T-helper 17 cell (primary cell): Measurements from ENCODE around the gene BNIP1. TPM values are rescaled to one million over a fixed set of nuclear protein-coding genes. Genes with fewer than 3 reads are reported as not detected.

Source experiments
- ATAC-seq: fragments of 150-1000 bp; cut with Tn5 transposase; 2 replicates; pipeline ENCODE4 v1.10.0; 2021; ENCODE audit warnings: mild to moderate bottlenecking, moderate library complexity
- DNase-seq, 3 donors: peaks; one replicate each; pipeline versions ENCODE4 v3.0.0 to v3.0.0-alpha.2; 2020 to 2021
- H3K9me3 ChIP-seq: one replicate; pipeline ENCODE4 v1.7.0; 2013; ENCODE audit warnings: low read length, mild to moderate bottlenecking; ENCODE audit not compliant: control insufficient read depth, poor library complexity, severe bottlenecking
- H3K27ac Mint-ChIP-seq: one replicate; pipeline ENCODE4 v1.8.0; 2022; ENCODE audit warnings: mild to moderate bottlenecking, moderate library complexity, mixed read lengths
- H3K27me3 Mint-ChIP-seq: one replicate; pipeline ENCODE4 v1.8.0; 2022; ENCODE audit warnings: mixed read lengths
- H3K36me3 Mint-ChIP-seq: one replicate; pipeline ENCODE4 v1.8.0; 2022; ENCODE audit warnings: low read depth, mixed read lengths
- H3K4me1 Mint-ChIP-seq: one replicate; pipeline ENCODE4 v1.8.0; 2022; ENCODE audit warnings: mild to moderate bottlenecking, mixed read lengths
- H3K4me3 Mint-ChIP-seq: one replicate; pipeline ENCODE4 v1.8.0; 2022; ENCODE audit warnings: mild to moderate bottlenecking, moderate library complexity, mixed read lengths
- total RNA-seq, 4 donors: library from RNA in 2 of 4; stranded (reverse) in 2 of 4; gene quantifications; one replicate each; pipeline ENCODE4 v1.2.3 and lab custom pipeline; 2022 to 2026

The BNIP1 gene
- total RNA-seq, 2 donors from 2014 or later: 27.0 to 30.4 TPM

- peaks cover 5% of the 10 kb centered on the region for H3K36me3 Mint-ChIP-seq
- no peak overlapping the region for H3K27ac Mint-ChIP-seq
- peaks cover 7% of the 10 kb centered on the region for H3K4me1 Mint-ChIP-seq
- ATAC-seq (no peak), DNase-seq (no peak)
- H3K27me3 Mint-ChIP-seq: peaks cover 64% of the 10 kb centered on the region
- no peak overlapping the region for H3K4me3 Mint-ChIP-seq
- no peaks in the 10 kb centered on the region for H3K9me3 ChIP-seq
These were observed 60.1 kb downstream of the BNIP1 start for GRCh38 chr5:173204185-173204979.

GRCh38 chr5:173205916-173206315 lies 61.6 kb downstream of the BNIP1 start:
- DNase-seq: no peak
- H3K4me1 Mint-ChIP-seq: peaks cover 7% of the 10 kb centered on the region
- no peak overlapping the region for H3K27ac Mint-ChIP-seq
- ATAC-seq: no peak
- H3K9me3 ChIP-seq: no peaks in the 10 kb centered on the region
- no peak overlapping the region for H3K4me3 Mint-ChIP-seq
- H3K36me3 Mint-ChIP-seq: peaks cover 4% of the 10 kb centered on the region
- H3K27me3 Mint-ChIP-seq: peaks cover 72% of the 10 kb centered on the region

DNA sequence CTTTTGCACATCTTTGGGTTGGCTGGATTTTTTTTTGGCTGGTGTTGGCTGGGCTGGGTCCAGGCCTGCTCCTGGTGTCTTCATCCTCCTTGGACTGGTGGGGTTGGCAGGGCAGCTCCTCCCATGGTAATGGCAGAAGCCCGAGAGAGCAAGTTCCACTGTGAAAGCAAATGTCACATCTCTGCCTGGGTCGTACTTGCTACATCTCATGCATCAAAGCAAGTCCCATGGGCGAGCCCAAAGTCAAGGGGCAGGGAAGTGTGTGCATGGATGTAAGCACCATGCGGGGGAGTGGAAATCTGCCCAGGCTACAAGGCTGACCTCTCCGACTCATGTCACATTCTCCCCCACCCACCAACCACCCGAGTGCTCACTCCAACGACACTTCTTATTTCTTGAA lies 64.0 kb downstream of the BNIP1 start:
- Mint-ChIP-seq H3K27ac (no peak overlapping the region), H3K36me3 (peaks cover 4% of the 10 kb centered on the region), H3K27me3 (peaks cover 64% of the 10 kb centered on the region), H3K4me3 (no peak overlapping the region), H3K4me1 (peaks cover 4% of the 10 kb centered on the region)
- H3K9me3 ChIP-seq: no peaks in the 10 kb centered on the region
- no peak for DNase-seq
- no peak for ATAC-seq

DNA sequence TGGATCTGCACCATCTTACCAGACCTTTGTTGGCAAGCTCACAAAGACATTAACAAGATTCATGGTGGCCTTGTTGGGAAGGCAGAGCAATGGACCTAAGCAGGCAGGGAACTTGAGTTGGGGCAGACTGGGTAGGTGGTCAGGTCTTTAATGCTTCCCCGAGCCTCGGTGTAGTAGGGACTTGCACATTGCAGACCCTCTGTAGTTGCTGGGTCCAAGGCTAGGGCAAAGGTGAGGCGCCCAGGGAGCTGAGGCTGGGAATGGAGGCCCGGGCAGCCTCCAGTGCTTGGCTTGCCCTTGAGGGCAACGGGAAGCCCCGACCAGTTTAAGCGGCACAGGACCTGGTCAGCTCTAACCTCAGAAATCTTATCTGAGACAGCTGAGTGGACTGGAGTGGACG lies 66.5 kb downstream of the BNIP1 start:
- Mint-ChIP-seq H3K4me1 (no peaks in the 10 kb centered on the region), H3K27me3 (peaks cover 56% of the 10 kb centered on the region), H3K27ac (no peak overlapping the region), H3K4me3 (no peak overlapping the region), H3K36me3 (peaks cover 4% of the 10 kb centered on the region)
- H3K9me3 ChIP-seq: no peaks in the 10 kb centered on the region
- ATAC-seq (no peak), DNase-seq (no peak)

DNA sequence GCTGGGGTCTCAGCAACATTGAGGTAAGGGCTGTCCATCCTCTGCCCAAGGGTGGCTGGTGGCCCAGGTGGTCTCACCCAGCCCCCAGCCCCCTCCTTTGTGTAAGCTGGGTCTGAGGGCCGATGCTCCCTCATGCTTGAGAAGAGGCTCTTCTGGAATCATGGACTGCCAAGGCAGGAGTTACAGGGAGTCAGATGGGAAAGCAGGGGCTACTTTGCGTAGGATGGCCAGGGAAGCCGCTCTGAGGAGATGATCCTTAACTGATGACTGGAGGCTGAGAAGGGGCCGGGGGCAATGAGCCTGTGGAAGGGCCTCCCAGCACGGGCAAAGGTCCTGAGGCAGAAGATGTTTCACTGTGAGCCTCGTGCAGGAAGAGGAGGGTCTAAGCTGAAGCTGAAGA lies 67.0 kb downstream of the BNIP1 start:
- H3K4me3 Mint-ChIP-seq: no peak overlapping the region
- no peaks in the 10 kb centered on the region for H3K4me1 Mint-ChIP-seq
- DNase-seq (no peak), ATAC-seq (no peak)
- H3K36me3 Mint-ChIP-seq: peaks cover 4% of the 10 kb centered on the region
- no peak overlapping the region for H3K27ac Mint-ChIP-seq
- no peaks in the 10 kb centered on the region for H3K9me3 ChIP-seq
- peaks cover 56% of the 10 kb centered on the region for H3K27me3 Mint-ChIP-seq

DNA sequence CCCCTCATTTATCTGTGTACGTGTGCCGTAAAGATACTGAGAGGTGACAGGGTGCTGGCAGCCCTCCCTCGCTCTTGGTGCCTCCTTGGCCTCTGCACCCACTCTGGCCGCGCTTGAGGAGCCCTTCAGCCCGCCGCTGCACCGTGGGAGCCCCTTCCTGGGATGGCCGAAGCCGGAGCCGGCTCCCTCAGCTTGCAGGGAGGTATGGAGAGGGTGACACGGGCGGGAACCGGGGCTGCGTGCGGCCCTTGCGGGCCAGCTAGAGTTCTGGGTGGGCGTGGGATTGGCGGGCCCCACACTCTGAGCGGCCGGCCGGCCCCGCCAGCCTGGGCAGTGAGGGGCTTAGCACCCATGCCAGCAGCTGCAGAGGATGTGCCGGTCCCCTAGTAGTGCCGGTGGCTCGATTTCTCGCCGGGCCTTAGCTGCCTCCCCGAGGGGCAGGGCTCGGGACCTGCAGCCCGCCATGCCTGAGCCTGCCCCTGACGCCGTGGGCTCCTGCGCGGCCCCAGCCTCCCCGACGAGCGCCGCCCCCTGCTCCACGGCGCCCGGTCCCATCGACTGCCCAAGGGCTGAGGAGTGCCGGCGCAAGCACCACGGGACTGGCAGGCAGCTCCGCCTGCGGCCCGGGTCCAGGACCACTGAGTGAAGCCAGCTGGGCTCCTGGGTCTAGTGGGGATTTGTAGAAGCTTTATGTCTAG lies 69.1 kb downstream of the BNIP1 start:
- no peaks in the 10 kb centered on the region for H3K9me3 ChIP-seq
- peaks cover 4% of the 10 kb centered on the region for H3K4me1 Mint-ChIP-seq
- H3K36me3 Mint-ChIP-seq: peaks cover 5% of the 10 kb centered on the region
- DNase-seq (no peak), ATAC-seq (no peak)
- H3K27me3 Mint-ChIP-seq: peaks cover 46% of the 10 kb centered on the region
- H3K4me3 Mint-ChIP-seq: no peak overlapping the region
- no peak overlapping the region for H3K27ac Mint-ChIP-seq

Other genes with a start within 250 kb of the BNIP1 start
- gene RPL26L1, start 185.1 kb upstream of the BNIP1 start, total RNA-seq: 10 to 100 TPM; 13.9 to 17.7 TPM
- gene ATP6V0E1, start 160.8 kb upstream of the BNIP1 start, total RNA-seq: 100 to 1,000 TPM; 102 to 104 TPM
- 100 to 1,000 TPM in 1 of 2 donors, 10 to 100 TPM in 1; 93.8 to 110 TPM for gene CREBRF, start 88.2 kb upstream of the BNIP1 start, total RNA-seq
- not detected for gene NKX2-5, start 90.7 kb downstream of the BNIP1 start, total RNA-seq
- not detected for gene STC2, start 183.9 kb downstream of the BNIP1 start, total RNA-seq